Neural progenitor cell (in vitro differentiated cells): ENCODE results near the gene SCAI. TPM values are rescaled to one million over a fixed set of nuclear protein-coding genes. Genes with fewer than 3 reads are reported as not detected.

Source experiments
- DNase-seq: peaks from one replicate; pipeline ENCODE4 v3.0.0-alpha.2; 2016; ENCODE audit warnings: low spot score
- H2AFZ ChIP-seq: fragments of 200-600 bp; sonication (generic); replicated peaks from 2 replicates; pipeline ENCODE4 v1.6.1; 2016; ENCODE audit warnings: antibody characterized with exemption
- H3F3A ChIP-seq: fragments of 200-600 bp; sonication (generic); 2 replicates; pipeline ENCODE4 v1.6.1; 2016; ENCODE audit warnings: antibody characterized with exemption, low read depth
- H3K27ac ChIP-seq: fragments of 200-600 bp; sonication (generic); 2 replicates; pipeline ENCODE4 v1.5.1; 2016; ENCODE audit warnings: mild to moderate bottlenecking
- H3K27me3 ChIP-seq: fragments of 200-600 bp; sonication (generic); 2 replicates; pipeline ENCODE4 v1.6.1; 2016; ENCODE audit warnings: mild to moderate bottlenecking, moderate library complexity
- H3K36me3 ChIP-seq: fragments of 200-600 bp; sonication (generic); 2 replicates; pipeline ENCODE4 v1.5.1; 2016
- H3K4me1 ChIP-seq: fragments of 200-600 bp; sonication (generic); 2 replicates; pipeline ENCODE4 v1.6.1; 2016; ENCODE audit warnings: mixed run types
- H3K4me2 ChIP-seq: fragments of 200-600 bp; sonication (generic); 2 replicates; pipeline ENCODE4 v1.6.1; 2016
- H3K4me3 ChIP-seq: fragments of 200-600 bp; sonication (generic); 2 replicates; pipeline ENCODE4 v1.5.1; 2016
- H3K79me2 ChIP-seq: fragments of 200-600 bp; sonication (generic); 2 replicates; pipeline ENCODE4 v1.6.1; 2016; ENCODE audit warnings: low read depth
- H3K9ac ChIP-seq: fragments of 200-600 bp; sonication (generic); 2 replicates; pipeline ENCODE4 v1.6.1; 2016
- H3K9me3 ChIP-seq: fragments of 200-600 bp; sonication (generic); 2 replicates; pipeline ENCODE4 v1.5.1; 2016; ENCODE audit warnings: low read depth
- H4K20me1 ChIP-seq: fragments of 200-600 bp; sonication (generic); 2 replicates; pipeline ENCODE4 v1.6.1; 2016; ENCODE audit warnings: low read depth
- H3K27ac Mint-ChIP-seq: 3 replicates; pipeline ENCODE4 v1.8.0; 2021; ENCODE audit warnings: mixed read lengths
- H3K27me3 Mint-ChIP-seq: 2 replicates; pipeline ENCODE4 v1.8.0; 2022; ENCODE audit warnings: low read depth, mild to moderate bottlenecking, inconsistent platforms, moderate library complexity, mixed read lengths; ENCODE audit not compliant: insufficient read depth
- H3K36me3 Mint-ChIP-seq: 3 replicates; pipeline ENCODE4 v1.8.0; 2021; ENCODE audit warnings: mixed read lengths
- H3K4me1 Mint-ChIP-seq: 3 replicates; pipeline ENCODE4 v1.8.0; 2021; ENCODE audit warnings: mixed read lengths
- H3K4me3 Mint-ChIP-seq: 3 replicates; pipeline ENCODE4 v1.8.0; 2021; ENCODE audit warnings: mild to moderate bottlenecking, moderate library complexity, mixed read lengths
- H3K9me3 Mint-ChIP-seq: 3 replicates; pipeline ENCODE4 v1.8.0; 2020; ENCODE audit warnings: mixed read lengths
- EZH2 ChIP-seq: fragments of 200-600 bp; sonication (generic); IDR thresholded peaks from 2 replicates; pipeline ENCODE4 v1.6.1; 2017; ENCODE audit warnings: antibody characterized with exemption, mild to moderate bottlenecking, moderate library complexity
- EZH2phosphoT487 ChIP-seq: fragments of 200-600 bp; sonication (generic); IDR thresholded peaks from 2 replicates; pipeline ENCODE4 v1.6.1; 2017; ENCODE audit warnings: antibody characterized with exemption
- total RNA-seq: library from RNA; depleted of rRNA; stranded (reverse); fragments of >200 nt; gene quantifications from 2 replicates; pipeline ENCODE4 v1.2.3, GENCODE V29; 2015; ENCODE audit warnings: low replicate concordance
- TF ChIP-seq, protein P1 (sequence below): fragments of 200-600 bp; sonication (generic); IDR thresholded peaks from 2 replicates; pipeline ENCODE4 v1.5.1; 2017; ENCODE audit warnings: antibody characterized with exemption, mild to moderate bottlenecking

Gene SCAI
- total RNA-seq, 1 donor from 2014 or later = 30.2 TPM

DNA sequence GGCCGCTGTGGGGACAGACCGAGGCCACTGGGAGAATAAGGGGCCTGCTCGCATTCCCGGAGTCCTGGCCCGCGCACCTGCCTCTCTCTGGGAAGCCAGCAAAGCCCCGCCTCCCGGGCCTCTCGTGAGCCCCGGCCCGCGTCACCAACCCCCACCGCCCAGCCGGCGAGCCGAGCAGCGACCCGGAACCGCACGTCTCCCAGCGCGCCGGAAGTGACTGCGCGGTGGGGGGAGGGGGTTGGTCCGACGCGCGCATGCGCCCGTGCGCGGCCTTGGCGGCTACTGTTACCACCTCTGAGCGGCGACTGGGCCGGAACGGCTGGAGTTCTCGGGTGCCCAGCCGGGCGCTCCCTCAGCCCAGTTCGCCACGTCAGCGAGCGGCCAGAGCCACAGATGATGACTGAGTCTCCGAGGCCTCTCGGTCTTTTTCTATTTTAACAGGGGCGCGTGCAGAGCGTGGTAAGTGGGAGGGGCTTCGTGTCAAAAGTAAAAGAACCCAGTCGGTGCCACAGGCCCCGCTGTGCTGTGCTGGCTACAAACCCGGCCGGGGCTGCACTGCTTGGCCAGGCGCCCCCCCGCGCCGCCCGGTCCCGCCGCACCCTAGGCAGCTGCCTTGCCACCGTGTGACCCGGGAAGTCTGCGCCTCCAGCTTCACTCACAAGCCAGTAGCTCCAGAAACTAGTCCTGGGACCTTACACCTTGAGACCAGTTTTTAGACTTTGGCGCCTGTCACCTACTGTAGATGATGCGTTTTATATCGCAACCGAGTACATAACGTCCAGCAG lies 202.2 kb downstream of the SCAI start, which contains the start of gene GOLGA1:
GOLGA1 (minus strand) TSS at position 190 of the 785 bp plus-strand sequence. CDS start 2,372 bp downstream, outside the sequence.
- TF ChIP-seq EZH2 (no peak), EZH2phosphoT487 (no peak)
- TF ChIP-seq, protein P1, sequence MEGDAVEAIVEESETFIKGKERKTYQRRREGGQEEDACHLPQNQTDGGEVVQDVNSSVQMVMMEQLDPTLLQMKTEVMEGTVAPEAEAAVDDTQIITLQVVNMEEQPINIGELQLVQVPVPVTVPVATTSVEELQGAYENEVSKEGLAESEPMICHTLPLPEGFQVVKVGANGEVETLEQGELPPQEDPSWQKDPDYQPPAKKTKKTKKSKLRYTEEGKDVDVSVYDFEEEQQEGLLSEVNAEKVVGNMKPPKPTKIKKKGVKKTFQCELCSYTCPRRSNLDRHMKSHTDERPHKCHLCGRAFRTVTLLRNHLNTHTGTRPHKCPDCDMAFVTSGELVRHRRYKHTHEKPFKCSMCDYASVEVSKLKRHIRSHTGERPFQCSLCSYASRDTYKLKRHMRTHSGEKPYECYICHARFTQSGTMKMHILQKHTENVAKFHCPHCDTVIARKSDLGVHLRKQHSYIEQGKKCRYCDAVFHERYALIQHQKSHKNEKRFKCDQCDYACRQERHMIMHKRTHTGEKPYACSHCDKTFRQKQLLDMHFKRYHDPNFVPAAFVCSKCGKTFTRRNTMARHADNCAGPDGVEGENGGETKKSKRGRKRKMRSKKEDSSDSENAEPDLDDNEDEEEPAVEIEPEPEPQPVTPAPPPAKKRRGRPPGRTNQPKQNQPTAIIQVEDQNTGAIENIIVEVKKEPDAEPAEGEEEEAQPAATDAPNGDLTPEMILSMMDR = no peak
- no peaks in the 10 kb centered on the region for H4K20me1 ChIP-seq
- peak within 1 kb of the TSS; percentile 90 for H3K27ac ChIP-seq
- Mint-ChIP-seq H3K4me1 (peaks cover 15% of the 10 kb centered on the region), H3K36me3 (no peaks in the 10 kb centered on the region), H3K4me3 (peak within 1 kb of the TSS; percentile 95), H3K9me3 (no peaks in the 10 kb centered on the region), H3K27ac (peak within 1 kb of the TSS; percentile 95), H3K27me3 (no peaks in the 10 kb centered on the region)
- H2AFZ ChIP-seq = peak within 1 kb of the TSS; percentile 89
- H3K36me3 ChIP-seq = no peaks in the 10 kb centered on the region
- peaks cover 3% of the 10 kb centered on the region for H3K79me2 ChIP-seq
- peaks cover 35% of the 10 kb centered on the region for H3F3A ChIP-seq
- H3K4me1 ChIP-seq = peaks cover 4% of the 10 kb centered on the region
- H3K9me3 ChIP-seq = no peaks in the 10 kb centered on the region
- no peaks in the 10 kb centered on the region for H3K27me3 ChIP-seq
- H3K9ac ChIP-seq = peak within 1 kb of the TSS; percentile 82
- peak within 1 kb of the TSS; percentile 96 for H3K4me2 ChIP-seq
- peak; percentile 99 for DNase-seq
- peak within 1 kb of the TSS; percentile 78 for H3K4me3 ChIP-seq

DNA sequence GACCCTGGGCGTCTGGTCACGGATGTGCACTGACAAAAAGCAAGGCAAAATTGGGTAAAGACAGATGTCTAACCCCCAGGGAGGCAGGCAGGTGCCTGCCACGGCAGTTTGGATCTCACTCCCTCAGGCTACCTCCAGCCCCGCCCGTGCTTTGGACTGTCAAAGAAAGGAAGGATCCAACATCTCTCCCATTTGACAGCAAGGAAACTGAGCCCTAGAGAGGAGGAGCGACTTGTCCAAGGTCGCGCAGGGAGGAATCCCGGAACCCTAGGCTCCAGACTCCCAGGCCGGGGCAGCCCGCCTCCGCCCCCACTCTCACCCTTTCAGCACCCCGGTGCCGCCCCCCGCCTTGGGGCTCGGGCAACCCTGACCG lies 202.8 kb downstream of the SCAI start:
- H3K27ac ChIP-seq = peak overlapping the region; percentile 90
- no peaks in the 10 kb centered on the region for H3K27me3 Mint-ChIP-seq
- H3K9me3 ChIP-seq = no peaks in the 10 kb centered on the region
- DNase-seq = no peak
- H4K20me1 ChIP-seq = no peaks in the 10 kb centered on the region
- H2AFZ ChIP-seq = peak overlapping the region; percentile 73
- peaks cover 3% of the 10 kb centered on the region for H3K79me2 ChIP-seq
- H3K4me3 ChIP-seq = peak overlapping the region; percentile 78
- no peaks in the 10 kb centered on the region for H3K36me3 Mint-ChIP-seq
- H3K4me3 Mint-ChIP-seq = peak overlapping the region; percentile 95
- peak overlapping the region; percentile 92 for H3K4me2 ChIP-seq
- peaks cover 4% of the 10 kb centered on the region for H3K4me1 ChIP-seq
- peak overlapping the region; percentile 82 for H3K9ac ChIP-seq
- peaks cover 15% of the 10 kb centered on the region for H3K4me1 Mint-ChIP-seq
- H3K9me3 Mint-ChIP-seq = no peaks in the 10 kb centered on the region
- H3K36me3 ChIP-seq = no peaks in the 10 kb centered on the region
- H3K27me3 ChIP-seq = no peaks in the 10 kb centered on the region
- H3K27ac Mint-ChIP-seq = peak overlapping the region; percentile 87
- TF ChIP-seq EZH2phosphoT487 = no peak
- TF ChIP-seq EZH2 = no peak
- H3F3A ChIP-seq = peaks cover 35% of the 10 kb centered on the region

DNA sequence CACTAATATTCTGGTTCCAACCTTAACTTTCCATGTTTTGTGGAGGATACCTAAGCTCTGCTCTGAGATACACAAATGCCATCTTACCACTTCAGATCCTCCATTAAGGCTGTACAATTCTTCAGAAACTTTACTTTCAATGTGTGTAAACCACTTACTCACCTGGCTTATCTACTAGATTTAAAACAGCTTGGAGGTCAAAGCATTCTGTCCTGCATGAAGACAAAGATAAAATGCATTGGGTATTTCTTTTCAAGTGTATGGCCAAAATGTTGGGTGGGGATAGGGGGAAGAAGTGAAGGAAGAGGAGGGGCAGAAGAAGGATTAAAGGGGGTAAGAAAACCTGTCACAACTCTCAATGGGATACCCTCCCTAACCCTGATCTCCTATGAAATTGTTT lies 203.4 kb downstream of the SCAI start:
- no peaks in the 10 kb centered on the region for H3K36me3 Mint-ChIP-seq
- Histone ChIP-seq H3F3A (peaks cover 35% of the 10 kb centered on the region), H3K27me3 (no peaks in the 10 kb centered on the region), H2AFZ (no peak overlapping the region), H3K9me3 (no peaks in the 10 kb centered on the region), H3K27ac (no peak overlapping the region), H4K20me1 (no peaks in the 10 kb centered on the region), H3K4me3 (peak overlapping the region; percentile 78), H3K4me2 (peak overlapping the region; percentile 92), H3K79me2 (peaks cover 3% of the 10 kb centered on the region), H3K36me3 (no peaks in the 10 kb centered on the region), H3K9ac (peak overlapping the region; percentile 82), H3K4me1 (peaks cover 4% of the 10 kb centered on the region)
- H3K4me3 Mint-ChIP-seq = peak overlapping the region; percentile 95
- TF ChIP-seq EZH2 = no peak
- TF ChIP-seq, protein P1 = no peak
- TF ChIP-seq EZH2phosphoT487 = no peak
- no peaks in the 10 kb centered on the region for H3K27me3 Mint-ChIP-seq
- no peak for DNase-seq
- H3K9me3 Mint-ChIP-seq = no peaks in the 10 kb centered on the region
- H3K27ac Mint-ChIP-seq = peak overlapping the region; percentile 87
- peaks cover 15% of the 10 kb centered on the region for H3K4me1 Mint-ChIP-seq

DNA sequence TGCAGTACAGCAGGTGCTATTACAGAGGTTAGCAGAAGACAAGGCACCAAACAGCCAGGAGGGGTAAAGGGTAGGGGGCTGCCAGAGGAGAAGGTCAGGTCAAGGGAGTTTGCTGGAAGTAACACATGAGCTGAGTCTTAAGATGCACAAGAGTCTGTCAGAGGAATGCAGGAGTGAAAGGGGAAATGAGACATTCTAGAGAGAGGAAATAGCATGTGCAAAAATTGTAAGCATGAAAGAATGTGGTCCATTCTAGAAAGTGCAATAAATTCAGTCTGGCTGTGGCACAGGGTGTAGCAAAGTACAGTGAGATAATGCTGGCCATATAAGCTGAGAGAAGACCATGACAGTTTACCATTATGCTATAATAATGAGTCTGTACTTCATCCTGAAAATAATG lies 209.0 kb downstream of the SCAI start:
- Histone ChIP-seq H3F3A (no peaks in the 10 kb centered on the region), H3K9me3 (no peaks in the 10 kb centered on the region), H3K4me1 (peaks cover 8% of the 10 kb centered on the region), H2AFZ (no peak overlapping the region), H3K79me2 (no peaks in the 10 kb centered on the region), H3K36me3 (no peaks in the 10 kb centered on the region), H3K9ac (no peak overlapping the region), H4K20me1 (no peaks in the 10 kb centered on the region), H3K4me2 (no peak overlapping the region), H3K27me3 (no peaks in the 10 kb centered on the region), H3K27ac (no peak overlapping the region), H3K4me3 (no peak overlapping the region)
- H3K4me1 Mint-ChIP-seq = no peaks in the 10 kb centered on the region
- TF ChIP-seq EZH2phosphoT487 = no peak
- TF ChIP-seq EZH2 = no peak
- TF ChIP-seq, protein P1 = no peak
- H3K27me3 Mint-ChIP-seq = no peaks in the 10 kb centered on the region
- no peaks in the 10 kb centered on the region for H3K9me3 Mint-ChIP-seq
- H3K27ac Mint-ChIP-seq = no peak overlapping the region
- H3K36me3 Mint-ChIP-seq = peaks cover 3% of the 10 kb centered on the region
- DNase-seq = no peak
- H3K4me3 Mint-ChIP-seq = no peak overlapping the region
